HG03103 (cell line): ENCODE data around the gene C7orf57.
"Not testable (repeated sequence)": the region's sequence is repeated elsewhere in the genome, so short reads cannot be mapped to it uniquely, and the experiment has no call there.

Experiments
- ATAC-seq: cut with Tn5 transposase; IDR thresholded peaks from one replicate; pipeline ENCODE4 v1.9.1; 2021; ENCODE audit warnings: low read depth; ENCODE audit not compliant: unreplicated experiment

The C7orf57 gene

GRCh38 chr7:48031111-48031510 is 4.2 kb upstream of the C7orf57 start:
- no peak for ATAC-seq

- ATAC-seq, result no peak
These were observed 1.4 kb upstream of the C7orf57 start for GRCh38 chr7:48033922-48034321.

- no peak for ATAC-seq
These were observed 680 bp downstream of the C7orf57 start for GRCh38 chr7:48035967-48036478.

- no peak for ATAC-seq
These were observed 3.6 kb downstream of the C7orf57 start for GRCh38 chr7:48038815-48039506.

- no peak for ATAC-seq
These were observed 5.8 kb downstream of the C7orf57 start for GRCh38 chr7:48040944-48041652.

GRCh38 chr7:48041653-48041970 is 6.3 kb downstream of the C7orf57 start:
- no peak for ATAC-seq

- ATAC-seq, result no peak
These were observed 6.9 kb downstream of the C7orf57 start for GRCh38 chr7:48042216-48042615.

GRCh38 chr7:48042636-48043035 is 7.3 kb downstream of the C7orf57 start:
- ATAC-seq, result no peak

- no peak for ATAC-seq
These were observed 9.9 kb downstream of the C7orf57 start for GRCh38 chr7:48045195-48045765.

GRCh38 chr7:48046458-48046857 is 11.1 kb downstream of the C7orf57 start:
- no peak for ATAC-seq

- no peak for ATAC-seq
These were observed 12.8 kb downstream of the C7orf57 start for GRCh38 chr7:48048113-48048512.

- ATAC-seq, result no peak
These were observed 14.5 kb downstream of the C7orf57 start for GRCh38 chr7:48049850-48050249.

GRCh38 chr7:48052748-48053147 is 17.4 kb downstream of the C7orf57 start:
- no peak for ATAC-seq

- no peak for ATAC-seq
These were observed 18.4 kb downstream of the C7orf57 start for GRCh38 chr7:48053736-48054135.

GRCh38 chr7:48058990-48059389 is 23.6 kb downstream of the C7orf57 start:
- no peak for ATAC-seq

- no peak for ATAC-seq
These were observed 24.4 kb downstream of the C7orf57 start for GRCh38 chr7:48059706-48060105.

- ATAC-seq, result no peak
These were observed 28.6 kb downstream of the C7orf57 start for GRCh38 chr7:48063985-48064384.

- no peak for ATAC-seq
These were observed 32.1 kb downstream of the C7orf57 start for GRCh38 chr7:48067475-48067874.

GRCh38 chr7:48074204-48074654 is 38.9 kb downstream of the C7orf57 start:
- no peak for ATAC-seq

GRCh38 chr7:48077423-48077822 is 42.1 kb downstream of the C7orf57 start:
- no peak for ATAC-seq

GRCh38 chr7:48078470-48078869 is 43.1 kb downstream of the C7orf57 start:
- no peak for ATAC-seq

- ATAC-seq, result not testable (repeated sequence)
These were observed 47.0 kb downstream of the C7orf57 start for GRCh38 chr7:48082378-48082777.
